GOT3 (cell line): Measurements from ENCODE around the gene IL6ST.

ENCODE experiments used
- DNase-seq: peaks from one replicate; lab custom pipeline; 2025; ENCODE audit warnings: mixed read lengths; lab: John Stamatoyannopoulos, UW

The IL6ST gene

GRCh38 chr5:55919625-55920024, 75.1 kb downstream of the IL6ST start:
- no peak for DNase-seq

GRCh38 chr5:55918087-55919035, 76.4 kb downstream of the IL6ST start:
- no peak for DNase-seq

GRCh38 chr5:55917402-55918086, 77.2 kb downstream of the IL6ST start:
- no peak for DNase-seq

- no peak for DNase-seq
Measured at GRCh38 chr5:55916986-55917385, 77.8 kb downstream of the IL6ST start.

- DNase-seq, result no peak
Measured at GRCh38 chr5:55915783-55916182, 79.0 kb downstream of the IL6ST start.

- no peak for DNase-seq
Measured at GRCh38 chr5:55914971-55915370, 79.8 kb downstream of the IL6ST start.

GRCh38 chr5:55913466-55914413, 81.0 kb downstream of the IL6ST start:
- DNase-seq, result no peak

- DNase-seq, result no peak
Measured at GRCh38 chr5:55911784-55912653, 82.7 kb downstream of the IL6ST start.

GRCh38 chr5:55908804-55909203, 86.0 kb downstream of the IL6ST start:
- no peak for DNase-seq

- DNase-seq, result no peak
Measured at GRCh38 chr5:55907927-55908326, 86.8 kb downstream of the IL6ST start.

GRCh38 chr5:55905251-55905650, 89.5 kb downstream of the IL6ST start:
- DNase-seq, result no peak

- no peak for DNase-seq
Measured at GRCh38 chr5:55904152-55904551, 90.6 kb downstream of the IL6ST start.

- DNase-seq, result no peak
Measured at GRCh38 chr5:55903121-55903701, 91.6 kb downstream of the IL6ST start.

- no peak for DNase-seq
Measured at GRCh38 chr5:55902696-55903095, 92.1 kb downstream of the IL6ST start.

- no peak for DNase-seq
Measured at GRCh38 chr5:55900776-55901175, 94.0 kb downstream of the IL6ST start.

- no peak for DNase-seq
Measured at GRCh38 chr5:55900068-55900467, 94.7 kb downstream of the IL6ST start.

- no peak for DNase-seq
Measured at GRCh38 chr5:55899344-55899743, 95.4 kb downstream of the IL6ST start.

GRCh38 chr5:55897905-55898304, 96.9 kb downstream of the IL6ST start:
- DNase-seq, result peak; percentile 49

- DNase-seq, result no peak
Measured at GRCh38 chr5:55897206-55897894, 97.4 kb downstream of the IL6ST start.

- DNase-seq, result no peak
Measured at GRCh38 chr5:55896663-55897062, 98.1 kb downstream of the IL6ST start.
